ENCODE results near the gene SLC35E1. TPM values are rescaled to one million over a fixed set of nuclear protein-coding genes. Genes with fewer than 3 reads are reported as not detected.

The SLC35E1 gene
- polyA plus RNA-seq, 4 donors: 38.3 to 47.3 (median 43.0) TPM

- no peak for DNase-seq (ENCODE audit: low read depth in 4 of 4, low spot score in 2 of 4)
These were observed 27.6 kb upstream of the SLC35E1 start for GRCh38 chr19:16599655-16600346.

- no peak for DNase-seq (ENCODE audit: low read depth in 4 of 4, low spot score in 2 of 4)
These were observed 26.6 kb upstream of the SLC35E1 start for GRCh38 chr19:16598848-16599247.

GRCh38 chr19:16596399-16596798, 24.2 kb upstream of the SLC35E1 start:
- no peak for DNase-seq (ENCODE audit: low read depth in 4 of 4, low spot score in 2 of 4)

GRCh38 chr19:16595097-16595496, 22.9 kb upstream of the SLC35E1 start:
- DNase-seq (ENCODE audit: low read depth in 4 of 4, low spot score in 2 of 4): no peak

GRCh38 chr19:16594681-16595091, 22.5 kb upstream of the SLC35E1 start:
- DNase-seq (ENCODE audit: low read depth in 4 of 4, low spot score in 2 of 4): no peak

GRCh38 chr19:16594131-16594586, 21.9 kb upstream of the SLC35E1 start:
- no peak for DNase-seq (ENCODE audit: low read depth in 4 of 4, low spot score in 2 of 4)

- no peak for DNase-seq (ENCODE audit: low read depth in 4 of 4, low spot score in 2 of 4)
These were observed 21.0 kb upstream of the SLC35E1 start for GRCh38 chr19:16593181-16593580.

- no peak for DNase-seq (ENCODE audit: low read depth in 4 of 4, low spot score in 2 of 4)
These were observed 19.8 kb upstream of the SLC35E1 start for GRCh38 chr19:16591803-16592556.

- no peak for DNase-seq (ENCODE audit: low read depth in 4 of 4, low spot score in 2 of 4)
These were observed 18.9 kb upstream of the SLC35E1 start for GRCh38 chr19:16590876-16591802.

- DNase-seq (ENCODE audit: low read depth in 4 of 4, low spot score in 2 of 4): no peak
These were observed 17.7 kb upstream of the SLC35E1 start for GRCh38 chr19:16589917-16590316.

GRCh38 chr19:16588824-16589577, 16.8 kb upstream of the SLC35E1 start:
- no peak for DNase-seq (ENCODE audit: low read depth in 4 of 4, low spot score in 2 of 4)

- DNase-seq (ENCODE audit: low read depth in 4 of 4, low spot score in 2 of 4): no peak
These were observed 15.9 kb upstream of the SLC35E1 start for GRCh38 chr19:16587833-16588823.

GRCh38 chr19:16586991-16587832, 15.0 kb upstream of the SLC35E1 start:
- no peak for DNase-seq (ENCODE audit: low read depth in 4 of 4, low spot score in 2 of 4)

- no peak for DNase-seq (ENCODE audit: low read depth in 4 of 4, low spot score in 2 of 4)
These were observed 14.3 kb upstream of the SLC35E1 start for GRCh38 chr19:16586477-16586871.

GRCh38 chr19:16585808-16586476, 13.7 kb upstream of the SLC35E1 start:
- DNase-seq (ENCODE audit: low read depth in 4 of 4, low spot score in 2 of 4): no peak

GRCh38 chr19:16585094-16585801, 13.0 kb upstream of the SLC35E1 start:
- DNase-seq (ENCODE audit: low read depth in 4 of 4, low spot score in 2 of 4): no peak
